ENCODE data around the gene ZNF548.
"Not testable (repeated sequence)": the region's sequence is repeated elsewhere in the genome, so short reads cannot be mapped to it uniquely, and the experiment has no call there.

Gene ZNF548

DNA sequence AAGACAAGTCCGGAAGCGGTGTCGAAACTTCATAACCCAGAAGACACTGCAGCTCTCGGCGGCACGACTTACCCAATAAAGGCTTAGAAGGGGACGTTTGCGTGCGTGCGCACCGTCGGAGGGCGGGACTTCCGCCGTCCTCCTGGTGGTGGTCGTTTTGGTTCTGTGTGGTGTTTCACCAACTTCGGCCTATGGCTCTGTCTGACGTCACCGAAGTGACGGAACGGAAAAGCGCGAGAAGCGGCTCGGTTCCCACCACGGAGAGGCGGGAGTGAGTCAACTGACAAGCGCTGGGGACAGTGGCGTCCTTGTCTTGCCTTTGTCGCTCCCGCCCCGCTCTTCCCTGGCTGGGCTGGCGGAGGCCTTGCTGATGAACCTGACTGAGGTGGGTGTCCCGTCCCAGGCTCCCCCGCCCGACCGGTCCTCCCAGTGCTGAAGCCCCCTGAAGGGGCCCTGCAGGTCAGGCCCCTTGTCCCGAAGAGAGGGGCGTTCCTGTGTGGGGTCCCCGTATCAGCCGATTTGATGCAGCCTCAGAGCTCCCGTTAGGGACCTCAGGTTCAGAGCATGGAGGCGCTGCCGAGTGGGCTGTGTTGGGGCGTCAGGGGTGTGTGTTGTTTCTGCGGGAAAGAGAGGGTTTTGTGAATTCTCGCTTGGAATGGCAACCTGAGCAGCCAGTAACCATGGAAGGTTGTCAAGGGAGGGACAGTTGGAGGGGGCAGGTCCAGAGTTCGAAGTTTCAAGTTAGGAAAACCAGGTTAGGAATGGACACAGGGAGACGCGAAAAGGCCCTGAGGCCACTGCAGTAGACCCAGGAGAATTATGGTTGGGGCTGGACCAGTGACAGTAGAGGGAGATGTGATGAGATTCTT, at the start of gene ZNF548:
Gene ZNF548 (plus strand): TSS at position 125 of the 869 bp plus-strand sequence. CDS start 246 bp downstream, at position 371.
- peak; percentile 93 for DNase-seq

DNA sequence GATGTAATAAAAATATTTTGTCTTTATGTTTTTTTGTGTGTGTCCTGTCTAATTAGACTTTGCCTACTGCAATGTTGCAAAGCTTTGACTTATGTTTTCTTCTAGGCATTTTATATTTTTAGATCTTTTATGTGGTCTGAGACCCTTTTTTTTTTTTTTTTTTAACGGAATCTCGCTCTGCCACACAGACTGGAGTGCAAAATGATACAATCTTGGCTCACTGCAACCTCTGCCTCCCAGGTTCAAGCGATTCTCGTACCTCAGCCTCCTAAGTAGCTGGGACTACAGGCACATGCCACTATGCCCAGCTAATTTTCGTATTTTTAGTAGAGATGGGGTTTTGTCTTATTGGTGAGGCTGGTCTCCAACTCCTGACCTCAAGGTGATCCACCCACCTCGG, 47.1 kb upstream of the ZNF548 start:
- DNase-seq, result no peak

DNA sequence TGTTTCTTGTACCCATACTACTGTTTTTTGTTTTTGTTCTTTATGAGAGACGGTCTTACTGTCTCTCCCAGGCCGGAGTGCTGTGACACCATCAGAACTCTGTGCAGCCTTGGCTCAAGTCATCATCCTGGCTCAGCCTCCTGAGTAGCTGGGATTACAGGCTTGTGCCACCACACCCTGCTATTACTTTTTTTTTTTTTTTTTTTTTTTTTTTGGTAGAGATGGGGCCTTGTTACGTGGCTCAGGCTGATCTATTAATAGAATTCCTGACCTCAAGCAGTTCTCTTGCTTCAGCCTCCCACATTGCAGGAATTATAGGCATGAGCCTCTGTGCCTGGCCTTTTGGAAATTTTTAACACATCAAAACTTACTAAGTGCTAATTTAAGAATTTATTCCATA, 41.5 kb upstream of the ZNF548 start:
- no peak for DNase-seq

DNA sequence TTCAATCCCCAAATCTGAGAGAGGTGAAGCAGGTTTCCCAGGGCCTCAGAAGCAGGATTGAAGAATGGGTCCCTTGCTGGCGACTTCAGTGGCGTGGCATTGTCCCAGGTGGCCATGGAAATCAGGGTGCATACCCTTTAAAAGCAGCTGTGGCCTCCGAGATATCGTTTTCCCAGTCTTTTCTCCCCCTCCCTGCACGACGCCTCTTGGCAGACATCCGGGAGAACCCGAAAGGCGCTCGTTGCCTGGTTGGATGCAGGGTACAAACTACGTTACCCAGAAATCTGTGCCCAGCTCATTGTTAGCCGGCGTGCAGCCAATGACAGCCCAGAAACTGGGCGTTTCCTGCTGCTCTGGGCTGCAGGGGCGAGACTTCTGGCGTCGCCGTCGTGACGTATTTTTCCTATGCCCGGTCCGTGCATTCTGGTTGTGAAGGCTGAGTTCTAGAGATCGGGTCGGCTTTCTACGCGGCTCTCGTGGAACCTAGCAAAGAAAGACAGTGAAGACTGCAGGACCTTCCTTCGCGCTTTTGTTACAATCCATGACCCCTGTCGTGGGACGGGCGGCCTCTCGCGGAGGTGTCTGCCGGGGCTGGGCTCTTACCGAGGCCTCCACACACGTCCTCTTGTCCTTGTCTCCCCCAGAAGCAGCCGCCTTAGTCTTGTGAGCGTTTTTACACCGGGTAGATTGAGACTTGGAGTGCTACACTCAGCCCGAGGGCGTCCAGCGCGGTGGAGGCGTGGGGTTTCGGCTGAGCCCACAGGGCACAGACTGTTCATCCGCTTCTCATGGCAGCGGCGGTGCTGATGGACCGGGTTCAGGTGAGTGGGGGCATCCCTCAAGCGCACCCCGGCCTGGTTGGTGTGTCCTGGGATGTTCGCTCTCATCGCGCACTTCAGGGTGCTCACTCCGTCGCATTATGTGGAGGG, 38.5 kb upstream of the ZNF548 start, which contains the start of gene ZNF304:
Gene ZNF304 (plus strand): TSS at position 395 of the 929 bp plus-strand sequence. CDS start 394 bp downstream, at position 789.
- peak; percentile 79 for DNase-seq

DNA sequence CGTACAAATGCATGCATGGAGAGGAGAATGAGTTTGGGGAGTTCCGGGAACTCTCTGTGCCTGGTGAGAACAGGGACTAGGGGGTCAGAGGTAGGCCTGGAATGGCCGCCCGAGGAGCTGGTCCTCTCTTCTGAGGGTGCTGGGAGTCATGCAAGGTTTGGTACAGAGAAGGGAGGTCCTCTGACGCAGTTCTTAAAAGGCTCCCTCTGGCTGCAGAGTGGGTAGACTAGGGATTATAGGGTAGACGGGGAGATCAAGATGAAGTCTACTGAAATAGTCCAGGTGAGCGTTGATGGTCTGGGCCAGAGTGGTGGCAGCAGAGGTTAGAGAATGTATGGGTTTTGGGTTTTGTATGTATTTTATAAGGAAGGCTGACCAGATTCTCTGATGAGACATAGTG, 37.8 kb upstream of the ZNF548 start:
- no peak for DNase-seq

DNA sequence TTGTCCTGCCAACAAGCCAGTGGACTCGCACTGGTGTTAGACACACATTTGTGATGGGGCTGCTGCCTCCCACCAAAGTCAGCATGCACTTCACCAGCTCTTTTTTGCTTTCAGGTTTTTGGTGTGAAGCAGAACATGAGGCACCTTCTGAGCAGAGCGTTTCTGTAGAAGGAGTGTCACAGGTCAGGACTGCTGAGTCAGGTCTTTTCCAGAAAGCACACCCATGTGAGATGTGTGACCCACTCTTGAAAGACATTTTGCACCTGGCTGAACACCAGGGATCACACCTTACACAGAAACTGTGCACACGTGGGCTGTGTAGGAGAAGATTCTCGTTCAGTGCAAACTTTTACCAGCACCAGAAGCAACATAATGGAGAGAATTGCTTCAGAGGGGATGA, 33.7 kb upstream of the ZNF548 start:
- no peak for DNase-seq

DNA sequence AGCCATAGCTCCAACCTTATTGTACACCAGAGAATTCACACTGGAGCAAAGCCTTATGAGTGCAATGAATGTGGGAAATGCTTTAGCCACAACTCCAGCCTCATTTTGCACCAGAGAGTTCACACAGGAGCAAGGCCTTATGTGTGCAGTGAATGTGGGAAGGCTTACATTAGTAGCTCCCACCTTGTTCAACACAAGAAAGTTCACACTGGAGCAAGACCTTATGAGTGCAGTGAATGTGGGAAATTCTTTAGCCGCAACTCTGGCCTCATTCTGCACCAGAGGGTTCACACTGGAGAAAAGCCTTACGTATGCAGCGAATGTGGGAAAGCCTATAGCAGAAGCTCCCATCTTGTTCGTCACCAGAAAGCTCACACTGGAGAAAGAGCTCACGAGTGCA, 32.2 kb upstream of the ZNF548 start:
- no peak for DNase-seq

DNA sequence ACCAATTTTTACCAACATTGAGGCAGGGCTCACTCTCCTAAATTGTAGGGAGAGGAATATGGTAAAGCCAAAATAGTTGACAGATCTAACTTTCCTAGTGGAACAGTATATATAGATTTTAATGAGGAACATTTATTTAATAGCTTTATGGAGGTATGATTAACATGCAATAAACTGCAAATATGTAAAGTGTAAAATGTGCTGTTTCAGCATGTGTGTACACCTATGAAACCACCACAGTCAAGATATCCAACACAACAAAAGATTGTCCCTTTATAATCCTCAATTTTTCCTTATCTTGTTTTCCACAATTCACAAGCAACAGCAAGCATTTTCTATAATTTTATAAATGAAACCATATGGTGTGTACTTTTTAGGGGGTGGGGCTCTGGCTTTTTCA, 30.4 kb upstream of the ZNF548 start:
- DNase-seq, result no peak

DNA sequence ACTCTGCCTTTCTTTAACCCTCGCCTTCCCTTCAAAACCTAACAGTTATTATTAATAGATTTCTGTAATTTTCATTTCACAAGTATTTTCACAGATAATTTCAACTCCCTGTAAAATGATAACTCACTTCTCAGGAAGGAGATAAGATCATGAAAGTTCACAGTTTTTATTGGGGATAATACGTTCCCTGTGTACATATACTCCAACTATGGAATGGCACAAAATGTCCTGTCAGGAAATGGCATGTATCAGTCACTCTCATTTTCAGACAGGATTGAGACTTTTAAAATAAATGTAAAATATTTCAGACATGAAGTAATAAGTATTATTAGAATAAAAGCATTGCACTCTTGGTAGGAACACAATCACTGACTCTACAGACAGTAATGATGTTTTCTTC, 27.2 kb upstream of the ZNF548 start:
- DNase-seq, result no peak

DNA sequence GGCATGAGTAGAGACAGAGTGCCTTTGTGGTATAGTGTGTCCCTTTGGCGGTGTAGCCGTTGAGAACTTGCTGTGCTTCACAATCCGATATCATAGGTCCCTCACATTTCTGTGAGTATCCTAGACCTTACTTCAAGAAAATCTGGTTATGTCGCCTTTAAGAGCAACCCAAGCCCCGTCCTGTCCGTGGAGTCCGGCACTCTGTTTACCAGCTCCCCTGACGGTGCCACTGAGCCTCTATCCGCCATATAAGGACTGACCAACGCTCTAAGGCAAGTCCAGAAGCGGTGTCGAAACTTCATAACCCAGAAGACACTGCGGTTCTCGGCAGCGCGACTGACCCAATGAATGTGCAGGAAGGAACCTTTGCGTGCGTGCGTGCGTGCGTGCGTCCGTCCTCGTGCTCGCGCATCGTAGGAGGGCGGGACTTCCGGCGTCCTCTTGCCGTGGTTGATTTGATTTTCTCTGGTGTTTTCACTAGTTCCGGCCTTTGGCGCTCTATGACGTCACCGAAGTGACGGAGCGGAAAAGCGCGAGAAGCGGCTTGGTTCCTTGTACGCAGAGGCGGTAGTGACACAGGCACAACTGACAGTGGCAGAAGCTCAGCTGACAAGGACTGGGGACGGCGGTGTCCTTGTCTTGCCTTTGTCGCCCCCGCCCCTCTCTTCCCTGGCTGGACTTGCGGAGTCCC, 26.5 kb upstream of the ZNF548 start, which contains the start of the genes TRAPPC2B and ZNF547:
Gene TRAPPC2B (plus strand): TSS at position 555 of the 691 bp plus-strand sequence. CDS start 1,283 bp downstream, outside the sequence.
Gene ZNF547 (plus strand): TSS at position 555 of the 691 bp plus-strand sequence. CDS start 5,005 bp downstream, outside the sequence.
- DNase-seq, result peak; percentile 97

DNA sequence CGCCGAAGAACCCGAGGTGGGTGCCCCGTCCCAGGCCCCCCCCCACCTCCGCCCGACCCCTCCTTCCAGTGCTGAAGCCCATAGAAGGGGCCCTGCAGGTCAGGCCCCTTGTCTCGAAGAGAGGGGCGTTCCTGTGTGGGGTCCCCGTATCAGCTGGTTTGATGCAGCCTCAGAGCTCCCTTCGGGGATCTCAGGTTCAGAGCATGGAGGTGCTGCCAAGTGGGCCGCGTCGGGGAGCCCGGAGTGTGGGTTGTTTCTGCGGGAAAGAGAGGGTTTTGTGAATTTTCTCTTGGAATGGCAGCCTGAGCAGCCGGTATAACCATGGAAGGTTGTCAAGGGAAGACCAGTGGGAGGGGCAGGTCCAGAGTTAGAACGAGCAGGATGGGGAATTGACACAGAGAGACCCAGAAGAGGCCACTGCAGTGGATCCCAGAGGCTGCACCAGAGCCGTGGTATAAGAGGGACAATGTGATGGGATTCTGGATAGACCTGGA, 25.9 kb upstream of the ZNF548 start:
- DNase-seq, result no peak

DNA sequence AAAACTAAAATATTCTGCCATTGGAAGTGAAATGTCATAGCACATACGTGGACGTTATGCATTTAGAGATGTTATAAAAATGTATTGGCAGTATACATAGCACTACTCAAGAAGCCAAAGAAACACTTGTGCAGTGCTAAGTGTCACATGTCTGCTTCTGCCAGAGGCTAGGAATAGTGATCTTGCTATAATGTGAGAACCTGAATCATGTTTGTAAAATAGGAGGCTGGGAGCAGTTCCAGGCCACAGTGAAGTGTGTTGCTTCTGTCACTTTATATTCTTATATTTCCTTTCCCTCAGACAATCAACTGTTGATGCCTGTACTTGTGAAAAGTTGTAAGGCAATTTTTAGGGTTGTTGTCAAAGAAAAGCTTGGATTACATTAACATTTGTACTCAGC, 22.9 kb upstream of the ZNF548 start:
- no peak for DNase-seq

DNA sequence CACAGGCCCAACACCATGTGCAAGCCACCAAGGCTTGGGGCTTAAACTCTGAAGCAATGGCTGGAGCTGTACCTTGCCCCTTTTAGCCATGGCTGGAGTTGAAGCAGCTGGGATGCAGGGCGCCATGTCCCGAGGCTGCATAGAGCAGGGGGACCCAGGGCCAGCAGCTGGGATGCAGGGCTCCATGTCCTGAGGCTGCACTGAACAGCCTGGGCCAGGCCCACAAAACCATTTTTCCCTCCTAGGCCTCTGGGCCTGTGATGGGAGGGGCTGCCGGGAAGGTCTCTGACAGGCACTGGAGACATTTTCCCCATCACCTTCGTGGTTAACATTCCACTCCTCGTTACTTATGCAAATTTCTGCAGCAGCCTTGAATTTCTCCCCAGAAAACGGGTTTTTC, 15.5 kb upstream of the ZNF548 start:
- no peak for DNase-seq

DNA sequence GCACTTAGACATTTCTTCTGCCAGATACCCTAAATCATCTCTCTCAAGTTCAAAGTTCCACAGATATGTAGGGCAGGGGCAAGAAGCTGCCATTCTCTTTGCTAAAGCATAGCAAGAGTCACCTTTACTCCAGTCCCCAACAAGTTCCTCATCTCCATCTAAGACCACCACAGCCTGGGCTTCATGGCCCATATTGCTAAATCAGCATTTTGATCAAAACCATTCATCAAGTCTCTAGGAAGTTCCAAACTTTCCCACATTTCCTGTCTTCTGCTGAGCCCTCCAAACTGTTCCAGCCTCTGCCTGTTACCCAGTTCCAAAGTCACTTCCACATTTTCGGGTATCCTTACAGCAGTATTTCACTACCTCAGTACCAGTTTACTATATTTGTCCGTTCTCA, 15.0 kb upstream of the ZNF548 start:
- not testable (repeated sequence) for DNase-seq

DNA sequence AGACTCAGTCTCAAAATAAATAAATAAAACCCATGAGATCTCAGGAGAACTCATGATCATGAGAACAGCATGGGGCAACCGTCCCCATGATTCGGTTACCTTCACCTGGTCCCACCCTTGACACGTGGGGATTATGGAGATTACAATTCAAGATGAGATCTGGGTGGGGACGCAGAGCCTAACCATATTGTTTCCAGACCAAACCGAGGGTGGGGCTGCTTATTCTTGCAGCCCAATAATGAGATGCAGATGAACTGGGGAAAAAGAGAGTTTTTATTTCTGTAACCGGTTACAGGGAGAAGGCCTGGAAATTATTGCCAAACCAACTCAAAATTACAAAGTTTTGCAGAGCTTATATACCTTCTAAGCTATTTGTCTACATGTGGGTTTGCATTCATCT, 13.5 kb upstream of the ZNF548 start:
- no peak for DNase-seq

DNA sequence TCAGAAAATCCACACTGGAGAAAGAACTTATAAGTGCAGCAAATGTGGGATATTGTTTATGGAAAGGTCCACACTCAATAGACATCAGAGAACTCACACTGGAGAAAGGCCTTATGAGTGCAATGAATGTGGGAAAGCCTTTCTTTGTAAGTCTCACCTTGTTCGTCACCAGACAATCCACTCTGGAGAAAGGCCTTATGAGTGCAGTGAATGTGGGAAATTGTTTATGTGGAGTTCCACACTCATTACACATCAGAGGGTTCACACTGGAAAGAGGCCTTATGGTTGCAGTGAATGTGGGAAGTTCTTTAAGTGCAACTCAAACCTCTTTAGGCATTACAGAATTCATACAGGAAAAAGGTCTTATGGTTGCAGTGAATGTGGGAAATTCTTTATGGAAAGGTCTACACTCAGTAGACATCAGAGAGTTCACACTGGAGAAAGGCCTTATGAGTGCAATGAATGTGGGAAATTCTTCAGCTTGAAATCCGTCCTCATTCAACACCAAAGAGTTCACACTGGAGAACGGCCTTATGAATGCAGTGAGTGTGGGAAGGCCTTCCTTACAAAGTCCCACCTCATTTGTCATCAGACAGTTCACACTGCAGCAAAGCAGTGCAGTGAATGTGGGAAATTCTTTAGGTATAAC, 12.0 kb upstream of the ZNF548 start:
- DNase-seq, result no peak

DNA sequence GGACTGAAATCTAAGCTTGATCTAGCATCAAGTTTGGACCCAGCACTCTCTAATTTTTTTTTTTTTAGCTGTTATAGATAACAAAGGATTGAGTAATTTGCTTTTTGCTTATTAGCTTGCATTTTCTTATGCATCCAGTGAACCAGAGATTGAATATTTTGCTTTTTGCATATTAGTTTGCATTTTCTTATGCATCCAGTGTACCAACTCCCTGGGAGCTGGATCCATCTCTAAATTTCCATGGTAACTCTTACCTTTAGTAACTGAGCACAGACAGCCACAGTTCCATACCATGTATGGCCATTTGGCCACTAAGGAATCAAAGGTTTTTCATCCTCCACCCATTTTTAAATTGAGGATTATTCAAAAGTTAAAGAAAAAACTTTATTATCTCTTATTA, 8.7 kb upstream of the ZNF548 start:
- no peak for DNase-seq

DNA sequence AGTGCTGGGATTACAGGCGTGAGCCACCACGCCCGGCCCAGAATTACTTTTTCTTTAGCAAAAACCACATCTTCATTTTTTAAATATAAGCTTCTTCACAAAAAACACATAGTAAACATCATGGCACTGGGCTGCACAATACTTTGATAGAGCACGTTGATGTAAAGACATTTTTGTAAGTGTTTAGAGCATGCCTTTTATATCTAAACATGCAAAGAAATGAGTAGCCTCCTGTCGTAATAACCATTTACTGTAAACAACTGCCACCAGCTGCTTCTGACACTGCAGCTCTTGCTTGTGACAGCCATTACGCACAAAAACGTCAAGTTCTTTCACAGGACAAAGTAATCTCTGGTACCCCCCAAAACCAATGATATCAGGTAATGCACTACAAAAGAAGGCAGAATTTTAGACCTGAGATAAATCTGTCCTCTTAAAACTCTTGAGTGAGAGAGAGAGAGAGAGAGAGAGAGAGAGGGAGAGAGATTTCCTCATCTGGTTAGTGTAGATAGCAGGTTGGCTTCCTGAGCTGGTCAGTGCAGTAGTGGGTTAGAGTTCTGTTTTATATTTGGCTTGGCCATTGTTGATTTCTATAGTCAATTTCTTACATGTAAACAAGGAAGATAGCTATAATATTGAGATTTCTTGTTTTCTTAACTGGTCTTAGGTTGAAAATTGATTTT, 6.7 kb upstream of the ZNF548 start:
- DNase-seq, result no peak

DNA sequence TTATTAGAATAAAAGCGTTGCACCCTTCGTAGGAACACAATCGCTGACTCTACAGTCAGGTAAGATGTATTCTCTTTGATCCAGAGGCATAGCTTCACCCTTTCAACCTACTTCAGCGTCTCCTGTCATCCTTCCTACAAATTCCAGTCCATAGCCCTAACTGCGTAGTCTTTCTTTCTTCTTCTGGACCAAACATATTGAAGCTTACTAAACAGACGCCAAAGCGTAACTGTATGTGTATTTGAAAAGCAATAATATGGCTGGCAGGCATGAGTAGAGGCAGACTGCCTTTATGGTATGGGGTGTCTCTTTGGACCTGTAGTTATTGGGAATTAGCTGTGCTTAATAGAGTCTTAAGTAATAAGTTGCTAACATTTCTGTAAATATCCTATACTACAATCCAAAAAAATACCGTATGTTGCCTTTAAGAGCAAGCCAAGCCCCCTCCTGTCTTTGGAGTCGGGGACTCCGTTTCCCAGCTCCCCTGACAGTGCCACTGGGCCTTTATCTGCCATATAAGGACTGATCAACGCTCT, 392 bp upstream of the ZNF548 start:
- no peak for DNase-seq

DNA sequence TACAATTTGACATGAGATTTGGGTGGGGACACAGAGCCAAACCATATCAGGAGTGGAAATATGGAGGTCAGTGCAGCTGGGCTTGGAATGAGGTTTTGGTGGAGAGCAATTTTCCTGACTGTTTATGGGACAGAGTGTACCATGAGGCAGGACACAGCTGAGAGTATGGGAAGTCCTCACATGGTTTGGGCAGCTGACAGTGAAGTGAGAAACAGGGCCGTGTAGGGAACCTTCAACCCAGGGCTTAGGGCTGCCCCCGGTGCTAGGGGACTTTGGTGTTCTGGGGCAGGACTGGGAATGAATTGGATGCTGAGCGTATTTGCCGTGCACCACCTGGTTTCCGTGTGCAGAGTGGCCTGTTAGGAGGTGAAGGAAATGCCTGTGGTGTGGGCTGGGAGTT, 6.1 kb downstream of the ZNF548 start:
- DNase-seq, result no peak

DNA sequence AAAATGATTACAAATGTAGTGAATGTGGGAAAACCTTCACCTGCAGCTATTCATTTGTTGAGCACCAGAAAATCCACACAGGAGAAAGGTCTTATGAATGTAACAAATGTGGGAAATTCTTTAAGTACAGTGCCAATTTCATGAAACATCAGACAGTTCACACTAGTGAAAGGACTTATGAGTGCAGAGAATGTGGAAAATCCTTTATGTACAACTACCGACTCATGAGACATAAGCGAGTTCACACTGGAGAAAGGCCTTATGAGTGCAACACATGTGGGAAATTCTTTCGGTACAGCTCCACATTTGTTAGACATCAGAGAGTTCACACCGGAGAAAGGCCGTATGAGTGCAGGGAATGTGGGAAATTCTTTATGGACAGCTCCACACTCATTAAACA, 9.2 kb downstream of the ZNF548 start:
- DNase-seq, result no peak
